Hepatocyte (in vitro differentiated cells): ENCODE results near the gene GPR132. TPM values are rescaled to one million over a fixed set of nuclear protein-coding genes. Genes with fewer than 3 reads are reported as not detected.

Experiments
- DNase-seq: peaks from one replicate; pipeline ENCODE4 v3.0.0-alpha.2; 2016; ENCODE audit warnings: low spot score
- H2AFZ ChIP-seq: fragments of 200-600 bp; sonication (generic); 2 replicates; pipeline ENCODE4 v1.6.0; 2016; ENCODE audit warnings: antibody characterized with exemption, mild to moderate bottlenecking
- H3K27ac ChIP-seq: fragments of 200-600 bp; sonication (generic); 2 replicates; pipeline ENCODE4 v1.5.1; 2016; ENCODE audit warnings: mild to moderate bottlenecking
- H3K27me3 ChIP-seq: fragments of 200-600 bp; sonication (generic); 2 replicates; pipeline ENCODE4 v1.6.1; 2016
- H3K36me3 ChIP-seq: fragments of 200-600 bp; sonication (generic); replicated peaks from 2 replicates; pipeline ENCODE4 v1.5.1; 2016; ENCODE audit warnings: low read depth; ENCODE audit not compliant: insufficient read depth
- H3K4me1 ChIP-seq: fragments of 200-600 bp; sonication (generic); 2 replicates; pipeline ENCODE4 v1.5.1; 2016; ENCODE audit warnings: mild to moderate bottlenecking, moderate library complexity; ENCODE audit not compliant: insufficient read depth
- H3K4me2 ChIP-seq: fragments of 200-600 bp; sonication (generic); 2 replicates; pipeline ENCODE4 v1.6.0; 2016
- H3K4me3 ChIP-seq: fragments of 200-600 bp; sonication (generic); 2 replicates; pipeline ENCODE4 v1.5.1; 2016; ENCODE audit warnings: mild to moderate bottlenecking
- H3K79me2 ChIP-seq: fragments of 200-600 bp; sonication (generic); 2 replicates; pipeline ENCODE4 v1.6.0; 2017; ENCODE audit warnings: mild to moderate bottlenecking
- H3K9me2 ChIP-seq: fragments of 200-600 bp; sonication (generic); replicated peaks from 2 replicates; pipeline ENCODE4 v1.6.0; 2017; ENCODE audit warnings: mild to moderate bottlenecking; ENCODE audit not compliant: insufficient read depth
- H3K9me3 ChIP-seq: fragments of 200-600 bp; sonication (generic); 2 replicates; pipeline ENCODE4 v1.5.1; 2016; ENCODE audit warnings: low read depth, mild to moderate bottlenecking
- H4K20me1 ChIP-seq: fragments of 200-600 bp; sonication (generic); 2 replicates; pipeline ENCODE4 v1.6.0; 2016; ENCODE audit warnings: mild to moderate bottlenecking; ENCODE audit not compliant: insufficient read depth, poor library complexity, severe bottlenecking
- CTCF ChIP-seq: fragments of 200-600 bp; sonication (generic); IDR thresholded peaks from 2 replicates; pipeline ENCODE4 v1.5.1; 2016; ENCODE audit warnings: antibody characterized with exemption, mild to moderate bottlenecking; ENCODE audit not compliant: poor library complexity
- EZH2 ChIP-seq: fragments of 200-600 bp; sonication (generic); IDR thresholded peaks from 2 replicates; pipeline ENCODE4 v1.6.1; 2016; ENCODE audit warnings: antibody characterized with exemption, mild to moderate bottlenecking, borderline replicate concordance
- EZH2phosphoT487 ChIP-seq: fragments of 200-600 bp; sonication (generic); IDR thresholded peaks from one replicate; pipeline ENCODE4 v1.6.1; 2018; ENCODE audit warnings: antibody characterized with exemption, mild to moderate bottlenecking, low read depth, moderate library complexity; ENCODE audit not compliant: unreplicated experiment, severe bottlenecking
- WGBS: methylation state at CpG from one replicate; pipeline ENCODE4 v1.1.6; 2016; ENCODE audit warnings: low lambda C conversion rate; ENCODE audit errors: missing lambda C conversion rate; 5-methylcytosine and 5-hydroxymethylcytosine counted together
- polyA plus RNA-seq: library from polyadenylated mRNA; unstranded; fragments of >200 nt; fragmentation: Nextera tagmentation; extraction: Ambion mirVana; gene quantifications from 2 replicates; pipeline ENCODE4 v1.2.1, GENCODE V29; 2016
- total RNA-seq: library from RNA; depleted of rRNA; stranded (reverse); fragments of >200 nt; gene quantifications from 2 replicates; pipeline ENCODE4 v1.2.3, GENCODE V29; 2014

GPR132 gene
- total and polyA plus RNA-seq, 2 experiments from 2014 or later, result 0.41 to 0.83 TPM

- H3K4me1 ChIP-seq, result peaks cover 16% of the 10 kb centered on the region
- peaks cover 37% of the 10 kb centered on the region for H3K79me2 ChIP-seq
These were observed 43.0 kb downstream of the GPR132 start for GRCh38 chr14:105022276-105022670.

GRCh38 chr14:105021656-105022275, 43.5 kb downstream of the GPR132 start:
- Histone ChIP-seq H3K79me2 (peaks cover 42% of the 10 kb centered on the region), H3K4me1 (peaks cover 16% of the 10 kb centered on the region), H3K27me3 (no peaks in the 10 kb centered on the region), H3K9me2 (no peaks in the 10 kb centered on the region), H3K4me3 (peak overlapping the region; percentile 54), H3K4me2 (peak overlapping the region; percentile 87), H3K9me3 (no peaks in the 10 kb centered on the region), H3K36me3 (no peaks in the 10 kb centered on the region), H2AFZ (peak overlapping the region; percentile 95), H3K27ac (peak overlapping the region; percentile 91), H4K20me1 (peaks cover 12% of the 10 kb centered on the region)
- DNase-seq, result peak; percentile 73
- TF ChIP-seq CTCF (peak; percentile 35), EZH2phosphoT487 (no peak)
- 12% methylated on average over 20 of the region's 20 CpGs for WGBS

More at GRCh38 chr14:105022276-105022670, 43.0 kb downstream of the GPR132 start:
- H3K36me3 ChIP-seq, result no peaks in the 10 kb centered on the region
- H3K27me3 ChIP-seq, result no peaks in the 10 kb centered on the region
- no peak overlapping the region for H3K4me3 ChIP-seq
- no peak for TF ChIP-seq EZH2phosphoT487
- TF ChIP-seq CTCF, result no peak
- TF ChIP-seq EZH2, result no peak
- no peak for DNase-seq
- no peak overlapping the region for H2AFZ ChIP-seq
- H3K4me2 ChIP-seq, result peak overlapping the region; percentile 87
- H3K27ac ChIP-seq, result peak overlapping the region; percentile 91
- WGBS, result 90% methylated on average over 2 of the region's 2 CpGs
- no peaks in the 10 kb centered on the region for H3K9me3 ChIP-seq
- no peaks in the 10 kb centered on the region for H3K9me2 ChIP-seq
- peaks cover 12% of the 10 kb centered on the region for H4K20me1 ChIP-seq

GRCh38 chr14:105020815-105021655, 44.2 kb downstream of the GPR132 start, which contains the start of gene CDCA4:
Gene CDCA4 (minus strand): TSS chr14:105021083. CDS start chr14:105011929, 9,154 bp downstream.
- Histone ChIP-seq H3K9me3 (no peaks in the 10 kb centered on the region), H3K4me2 (peak within 1 kb of the TSS; percentile 93), H3K27me3 (no peaks in the 10 kb centered on the region), H2AFZ (peak within 1 kb of the TSS; percentile 95), H3K9me2 (no peaks in the 10 kb centered on the region), H4K20me1 (peaks cover 12% of the 10 kb centered on the region), H3K4me3 (peak within 1 kb of the TSS; percentile 80), H3K4me1 (peaks cover 16% of the 10 kb centered on the region), H3K79me2 (peaks cover 49% of the 10 kb centered on the region), H3K27ac (peak within 1 kb of the TSS; percentile 92), H3K36me3 (no peaks in the 10 kb centered on the region)
- TF ChIP-seq CTCF (no peak), EZH2phosphoT487 (no peak), EZH2 (no peak)
- under 1% methylated on average over 49 of the region's 115 CpGs for WGBS
- peak; percentile 99 for DNase-seq
